Activated naive CD4-positive, alpha-beta T cell treated with anti-CD3 and anti-CD28 coated beads for 36 hours (primary cell): ENCODE measurements around the gene PRRC2A. TPM values are rescaled to one million over a fixed set of nuclear protein-coding genes. Genes with fewer than 3 reads are reported as not detected.

Experiments
- CTCF ChIA-PET: fragments of 350-600 bp; sonication (Branson Sonifier 250); formaldehyde crosslinking; loops from one replicate; lab custom pipeline; 2021; ENCODE audit warnings: antibody characterized with exemption; lab: Charles Lee
- DNase-seq: peaks from one replicate; pipeline ENCODE4 v3.0.0-alpha.2; 2020
- H3K27ac Mint-ChIP-seq: one replicate; pipeline ENCODE4 v1.8.0; 2021; ENCODE audit warnings: mild to moderate bottlenecking, mixed read lengths
- H3K27me3 Mint-ChIP-seq: one replicate; pipeline ENCODE4 v1.8.0; 2021; ENCODE audit warnings: low read depth, mixed read lengths
- H3K36me3 Mint-ChIP-seq: one replicate; pipeline ENCODE4 v1.8.0; 2021; ENCODE audit warnings: low read depth, mixed read lengths
- H3K4me1 Mint-ChIP-seq: one replicate; pipeline ENCODE4 v1.8.0; 2021; ENCODE audit warnings: low read depth, mixed read lengths
- H3K4me3 Mint-ChIP-seq: one replicate; pipeline ENCODE4 v1.8.0; 2021; ENCODE audit warnings: mild to moderate bottlenecking, moderate library complexity, mixed read lengths
- H3K9me3 Mint-ChIP-seq: one replicate; pipeline ENCODE4 v1.8.0; 2021; ENCODE audit warnings: mixed read lengths
- intact Hi-C: fragments of 100-400 bp; cut with micrococcal nuclease; formaldehyde crosslinking; loops from one replicate; pipeline ENCODE4 v1.15.1; 2023
- total RNA-seq, 2 experiments: library from RNA; stranded (reverse); gene quantifications; one replicate each; pipeline ENCODE4 v1.2.3, GENCODE V29; 2021

The PRRC2A gene
- total RNA-seq, 2 experiments from 2014 or later: 283 to 304 TPM

DNA sequence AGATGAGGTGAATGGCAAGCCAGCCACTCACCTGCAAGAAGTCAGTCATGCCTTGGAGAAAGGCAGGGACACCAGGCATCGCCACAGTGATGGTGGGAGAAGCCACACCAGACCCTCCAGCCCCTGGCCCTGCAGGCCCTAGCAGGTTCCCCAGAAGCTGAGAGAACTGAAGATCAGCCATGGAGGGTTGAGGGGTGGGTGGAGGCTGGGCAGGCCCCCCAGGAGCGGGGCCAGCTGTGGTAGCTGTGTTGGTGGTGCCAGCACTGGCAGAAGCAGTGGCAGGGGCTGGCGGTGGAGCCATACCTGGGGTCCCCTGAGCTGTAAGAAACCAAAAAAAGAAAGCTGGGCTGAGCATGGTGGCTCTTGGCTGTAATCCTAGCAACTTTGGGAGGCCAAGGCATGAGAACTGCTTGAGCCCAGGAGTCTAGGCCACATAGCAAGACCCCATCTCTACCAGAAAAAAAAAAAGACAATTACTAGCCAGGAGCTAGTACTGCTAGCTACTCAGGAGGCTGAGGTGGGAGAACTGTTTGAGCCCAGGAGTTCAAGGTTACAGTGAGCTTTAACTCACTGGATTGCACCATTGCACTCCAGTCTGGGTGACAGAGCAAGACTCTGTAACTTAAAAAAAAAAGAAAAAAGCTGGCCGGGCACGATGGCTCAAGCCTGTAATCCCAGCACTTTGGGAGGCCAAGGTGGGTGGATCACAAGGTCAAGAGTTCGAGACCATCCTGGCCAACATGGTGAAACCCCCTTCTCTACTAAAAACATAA is 22.5 kb downstream of the PRRC2A start:
- DNase-seq: no peak
- peak overlapping the region; percentile 60 for H3K27ac Mint-ChIP-seq
- intact Hi-C loops: no loop called here
- H3K9me3 Mint-ChIP-seq: no peaks in the 10 kb centered on the region
- peaks cover 26% of the 10 kb centered on the region for H3K36me3 Mint-ChIP-seq
- no peak overlapping the region for H3K4me3 Mint-ChIP-seq
- peaks cover 1% of the 10 kb centered on the region for H3K4me1 Mint-ChIP-seq
- CTCF ChIA-PET: interaction anchor here (0.7 kb wide), 1 partner anchor 297 kb away, joined by 3 read pairs; no protein-coding TSS in a partner anchor
- H3K27me3 Mint-ChIP-seq: no peaks in the 10 kb centered on the region

DNA sequence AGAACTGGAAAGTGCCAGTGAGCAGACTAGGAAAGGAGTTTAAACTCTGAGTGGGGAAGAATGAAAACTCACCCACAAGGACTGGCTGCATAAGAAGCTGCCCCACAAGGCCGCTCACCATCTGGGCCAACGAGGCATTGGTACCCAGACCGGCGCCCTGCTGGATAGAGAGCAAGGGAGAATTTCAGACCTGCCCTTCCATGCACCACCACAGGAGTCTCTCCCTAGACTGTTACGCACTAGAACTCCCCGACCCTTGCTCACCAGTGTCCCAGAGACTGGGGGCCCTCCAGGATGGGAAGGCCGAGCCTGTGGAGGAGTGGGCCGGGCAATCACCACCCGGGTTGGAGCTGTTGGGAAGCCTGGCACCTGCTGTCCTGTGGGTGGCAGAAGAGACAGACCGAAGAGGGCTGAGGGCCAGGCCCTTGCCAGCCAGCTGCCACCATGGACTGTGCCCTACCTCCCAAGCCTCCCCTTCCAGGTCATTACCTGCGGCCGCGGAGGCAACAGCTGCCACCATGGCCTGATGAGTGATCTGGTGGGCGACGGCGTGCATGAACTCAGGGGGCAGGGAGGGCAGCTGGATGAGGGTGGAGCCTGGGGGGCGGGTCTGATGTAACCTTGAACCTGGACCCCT is 23.4 kb downstream of the PRRC2A start:
- DNase-seq: no peak
- CTCF ChIA-PET: interaction anchor here (0.7 kb wide), 1 partner anchor 296 kb away, joined by 3 read pairs; no protein-coding TSS in a partner anchor
- peaks cover 28% of the 10 kb centered on the region for H3K36me3 Mint-ChIP-seq
- H3K4me1 Mint-ChIP-seq: peaks cover 1% of the 10 kb centered on the region
- H3K27ac Mint-ChIP-seq: no peak overlapping the region
- intact Hi-C loops: no loop called here
- H3K4me3 Mint-ChIP-seq: no peak overlapping the region
- no peaks in the 10 kb centered on the region for H3K9me3 Mint-ChIP-seq
- H3K27me3 Mint-ChIP-seq: no peaks in the 10 kb centered on the region

DNA sequence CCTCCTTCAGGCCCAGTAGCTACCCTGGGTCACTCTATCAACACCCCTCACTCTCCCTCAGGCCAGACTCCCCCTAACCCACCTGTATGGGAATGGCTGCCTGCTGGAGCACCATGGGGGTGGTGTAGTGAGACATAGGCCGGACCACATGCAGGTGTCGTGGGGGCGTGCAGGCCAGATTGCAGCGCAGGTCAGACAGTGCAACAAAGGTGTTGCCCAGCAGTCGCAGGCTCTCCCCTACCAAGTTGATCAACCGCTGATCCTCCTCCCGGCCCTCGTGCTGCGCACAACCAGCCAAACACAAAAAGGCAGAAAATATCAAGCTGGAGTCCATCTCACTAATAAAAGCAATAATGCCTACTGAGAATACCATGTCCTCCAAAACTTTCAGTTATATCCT is 24.8 kb downstream of the PRRC2A start:
- no peaks in the 10 kb centered on the region for H3K9me3 Mint-ChIP-seq
- H3K27me3 Mint-ChIP-seq: no peaks in the 10 kb centered on the region
- no peak overlapping the region for H3K27ac Mint-ChIP-seq
- intact Hi-C loops: no loop called here
- peaks cover 32% of the 10 kb centered on the region for H3K36me3 Mint-ChIP-seq
- H3K4me1 Mint-ChIP-seq: peaks cover 11% of the 10 kb centered on the region
- no peak for DNase-seq
- CTCF ChIA-PET: no interaction called here
- no peak overlapping the region for H3K4me3 Mint-ChIP-seq

DNA sequence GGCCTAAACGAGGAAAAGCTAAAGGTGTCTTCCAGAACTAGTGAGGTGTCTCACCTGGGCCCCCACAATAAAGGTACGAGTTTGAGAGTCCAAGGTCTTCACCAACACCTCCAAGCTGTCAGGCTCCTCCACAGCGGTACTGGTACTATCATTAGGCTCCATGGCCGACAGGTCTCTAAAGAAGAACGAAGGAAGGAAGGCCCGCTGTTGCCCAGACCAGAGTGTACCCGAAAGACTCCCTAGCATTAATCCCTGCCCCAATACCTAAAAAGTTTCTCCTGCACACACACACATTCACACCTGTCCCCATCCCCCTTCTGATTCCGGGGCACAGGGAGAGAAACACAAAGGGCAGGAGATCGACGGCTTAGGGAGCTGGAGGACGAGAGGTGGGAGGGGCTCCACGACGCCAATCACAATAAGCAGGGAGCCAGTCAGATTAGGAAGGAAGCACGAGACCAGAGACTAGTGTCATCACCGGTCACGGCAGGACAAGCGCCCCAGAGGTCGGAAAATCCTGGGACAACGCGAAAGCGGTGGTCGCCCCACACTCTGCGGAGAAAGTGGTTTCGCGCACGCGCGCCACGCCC is 31.2 kb downstream of the PRRC2A start:
- DNase-seq: peak; percentile 78
- Mint-ChIP-seq H3K9me3 (no peaks in the 10 kb centered on the region), H3K36me3 (peaks cover 20% of the 10 kb centered on the region), H3K4me1 (peaks cover 37% of the 10 kb centered on the region), H3K27me3 (no peaks in the 10 kb centered on the region), H3K4me3 (peak overlapping the region; percentile 96), H3K27ac (peak overlapping the region; percentile 98)
- CTCF ChIA-PET: interaction anchor here (1.2 to 2.4 kb wide), 4 partner anchors 12 to 180 kb away, joined by 3 to 7 read pairs (median 6); no protein-coding TSS in a partner anchor
- intact Hi-C loops: loop anchor here (1.0 to 2.0 kb wide), 9 partner anchors 9 to 212 kb away; partner anchors contain the start of genes ABHD16A, C6orf47, DDX39B and NFKBIL1

DNA sequence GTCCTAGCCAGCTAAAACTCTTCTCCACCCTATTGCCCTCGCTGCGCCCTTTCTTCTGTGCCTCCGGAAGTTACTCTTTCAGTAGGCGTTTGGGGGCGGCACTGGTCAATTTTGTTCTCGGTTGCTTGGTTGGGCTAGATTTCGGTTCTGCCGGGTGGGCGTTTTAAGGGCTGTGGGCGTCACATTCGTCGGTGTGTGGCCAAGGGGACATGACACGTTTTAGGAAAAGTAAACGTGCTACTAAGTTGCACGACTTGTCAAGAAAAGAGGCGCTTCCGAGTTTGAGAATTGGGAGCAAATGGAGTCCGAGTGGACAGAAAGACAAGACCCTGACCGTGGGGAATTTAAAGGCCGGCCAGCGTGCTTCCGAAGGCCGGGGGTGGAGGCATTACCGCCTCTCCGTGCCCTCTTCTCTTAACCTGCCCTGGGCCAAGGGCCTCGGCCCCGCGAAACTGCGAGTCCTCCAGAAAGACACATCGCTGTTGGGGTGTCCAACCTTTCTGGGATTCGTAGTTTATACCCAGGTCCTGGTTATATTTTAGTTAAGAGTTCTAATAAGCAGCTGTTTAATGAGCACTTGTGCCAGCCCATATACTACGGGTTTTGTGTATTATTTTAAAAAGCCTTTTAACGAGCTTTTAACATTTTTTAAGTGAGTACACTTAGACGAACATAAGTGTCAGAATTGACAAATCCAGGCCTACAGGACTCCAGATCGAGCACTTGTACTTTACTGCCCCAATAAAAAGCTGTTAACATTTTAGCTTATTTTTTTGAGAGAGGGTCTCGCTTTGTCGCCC is 32.6 kb downstream of the PRRC2A start:
- CTCF ChIA-PET: interaction anchor here (0.6 to 2.4 kb wide), 7 partner anchors 11 to 179 kb away, joined by 3 to 7 read pairs (median 4); partner anchors contain the start of genes ATP6V1G2 and GPANK1
- intact Hi-C loops: loop anchor here (1.0 to 2.0 kb wide), 9 partner anchors 7 to 210 kb away; partner anchors contain the start of genes ABHD16A, C6orf47, DDX39B and NFKBIL1
- Mint-ChIP-seq H3K9me3 (no peaks in the 10 kb centered on the region), H3K27ac (peak overlapping the region; percentile 98), H3K4me3 (peak overlapping the region; percentile 96), H3K27me3 (no peaks in the 10 kb centered on the region), H3K4me1 (peaks cover 44% of the 10 kb centered on the region), H3K36me3 (peaks cover 19% of the 10 kb centered on the region)
- DNase-seq: peak; percentile 92

DNA sequence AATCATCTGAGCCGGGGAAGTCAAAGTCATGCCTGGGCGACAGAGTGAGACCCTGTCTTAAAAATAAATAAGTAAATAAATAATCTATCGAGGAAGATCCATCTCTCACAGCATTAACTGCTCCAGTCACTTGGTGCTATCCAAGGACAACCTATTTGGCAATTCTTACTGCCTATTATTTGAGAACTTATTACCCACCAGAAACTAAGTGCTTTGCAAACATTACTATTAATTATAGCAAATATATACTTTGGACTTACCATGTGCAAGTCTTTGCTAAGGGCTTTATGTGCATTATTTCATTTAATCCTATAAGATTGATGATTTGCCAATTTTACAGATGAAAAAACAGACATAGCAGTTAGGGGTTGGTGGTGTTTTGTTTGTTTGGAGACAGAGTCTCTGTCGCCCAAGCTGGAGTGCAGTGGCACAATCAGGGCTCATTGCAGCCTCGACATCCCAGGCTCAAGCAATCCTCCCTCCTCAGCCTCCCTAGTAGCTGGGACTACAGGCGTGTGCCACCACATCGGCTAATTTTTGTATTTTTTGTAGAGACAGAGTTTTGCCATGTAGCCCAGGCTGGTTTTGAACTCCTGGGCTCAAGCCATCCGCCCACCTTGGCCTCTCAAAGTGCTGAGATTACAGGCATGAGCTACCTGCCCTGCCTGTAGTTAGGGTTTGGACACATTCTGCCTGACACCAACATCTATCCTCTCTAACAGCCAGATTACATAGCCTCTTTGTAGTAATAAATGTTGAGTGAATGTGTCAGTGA is 34.2 kb downstream of the PRRC2A start:
- Mint-ChIP-seq H3K4me1 (peaks cover 54% of the 10 kb centered on the region), H3K4me3 (no peak overlapping the region), H3K36me3 (peaks cover 13% of the 10 kb centered on the region), H3K27ac (peak overlapping the region; percentile 16), H3K27me3 (no peaks in the 10 kb centered on the region), H3K9me3 (no peaks in the 10 kb centered on the region)
- no peak for DNase-seq
- intact Hi-C loops: no loop called here
- CTCF ChIA-PET: interaction anchor here (0.8 to 1.7 kb wide), 3 partner anchors 109 to 163 kb away, joined by 3 to 5 read pairs (median 4); partner anchors contain the start of gene ATP6V1G2

DNA sequence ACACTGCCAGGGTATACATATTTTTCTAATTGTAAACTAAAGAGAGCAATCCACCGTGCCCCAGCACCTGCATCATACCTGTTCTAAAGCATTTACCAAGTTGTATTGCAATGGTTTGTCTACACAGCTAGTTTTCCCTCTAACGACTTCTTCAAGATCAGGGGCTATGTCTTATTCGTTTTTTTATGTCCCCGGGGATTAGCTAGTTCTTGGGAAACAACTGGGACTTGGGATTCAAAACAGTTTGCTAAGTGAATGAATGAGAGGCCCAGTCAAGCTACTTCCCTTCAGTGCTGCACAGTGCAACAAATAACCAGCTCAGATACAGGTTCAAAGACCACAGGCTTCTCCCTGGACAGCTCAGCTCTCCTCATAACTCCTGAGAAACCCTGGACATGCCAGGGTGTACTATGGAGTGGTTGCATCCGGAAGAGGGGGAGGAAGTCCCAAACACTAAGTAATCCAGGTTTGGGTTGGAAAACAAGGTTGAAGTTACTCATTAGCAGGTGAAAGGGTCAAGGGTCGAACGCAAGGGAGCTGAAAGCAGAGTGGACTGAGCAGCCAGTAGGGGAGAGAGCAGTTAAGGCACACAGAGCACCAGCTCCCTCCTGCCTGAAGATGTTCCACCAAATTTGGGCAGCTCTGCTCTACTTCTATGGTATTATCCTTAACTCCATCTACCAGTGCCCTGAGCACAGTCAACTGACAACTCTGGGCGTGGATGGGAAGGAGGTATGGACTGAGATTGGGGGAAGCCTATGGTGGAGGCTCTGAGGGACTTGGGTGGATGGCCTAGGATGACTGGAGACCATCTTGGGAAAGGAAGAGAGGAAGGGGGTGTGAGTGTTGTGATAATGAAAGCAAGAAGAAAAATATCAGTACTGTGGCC is 35.1 kb downstream of the PRRC2A start, which contains the start of gene APOM:
APOM (plus strand) TSS at position 546 of the 889 bp plus-strand sequence; CDS start at position 619, 73 bp downstream.
- no peak within 1 kb of the TSS for H3K4me3 Mint-ChIP-seq
- intact Hi-C loops: no loop called here
- CTCF ChIA-PET: interaction anchor here (0.5 kb wide), 1 partner anchor 38 kb away, joined by 3 read pairs; no protein-coding TSS in a partner anchor
- no peaks in the 10 kb centered on the region for H3K9me3 Mint-ChIP-seq
- H3K36me3 Mint-ChIP-seq: peaks cover 19% of the 10 kb centered on the region
- DNase-seq: no peak
- H3K27me3 Mint-ChIP-seq: no peaks in the 10 kb centered on the region
- H3K27ac Mint-ChIP-seq: peak within 1 kb of the TSS; percentile 34
- peaks cover 52% of the 10 kb centered on the region for H3K4me1 Mint-ChIP-seq

DNA sequence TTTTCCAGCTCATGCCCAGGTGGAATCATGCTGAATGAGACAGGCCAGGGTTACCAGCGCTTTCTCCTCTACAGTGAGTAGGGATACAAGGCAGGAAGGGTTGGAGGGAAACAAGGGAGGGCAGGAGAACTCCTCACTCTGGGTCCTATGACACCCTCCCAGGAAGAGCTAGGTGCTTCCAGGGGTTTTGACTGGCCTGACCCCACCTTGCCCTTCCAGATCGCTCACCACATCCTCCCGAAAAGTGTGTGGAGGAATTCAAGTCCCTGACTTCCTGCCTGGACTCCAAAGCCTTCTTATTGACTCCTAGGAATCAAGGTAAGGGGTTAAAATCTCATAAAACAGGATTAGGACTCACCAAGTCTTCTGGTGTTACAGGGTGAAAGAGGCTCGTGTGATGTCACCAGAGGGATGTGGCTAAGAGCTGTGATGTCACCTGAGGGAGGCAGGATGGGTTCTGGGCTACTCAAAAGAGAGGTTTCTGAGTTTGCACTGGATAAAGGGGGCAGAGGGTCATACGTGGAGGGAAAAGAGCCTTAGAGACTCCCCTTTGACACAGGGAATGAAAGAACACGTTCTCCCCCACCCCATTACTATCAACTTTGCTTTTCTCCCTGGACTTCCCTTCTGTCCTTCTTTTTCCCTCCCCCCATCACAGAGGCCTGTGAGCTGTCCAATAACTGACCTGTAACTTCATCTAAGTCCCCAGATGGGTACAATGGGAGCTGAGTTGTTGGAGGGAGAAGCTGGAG is 37.1 kb downstream of the PRRC2A start:
- Mint-ChIP-seq H3K36me3 (peaks cover 32% of the 10 kb centered on the region), H3K27me3 (no peaks in the 10 kb centered on the region), H3K4me3 (no peak overlapping the region), H3K9me3 (no peaks in the 10 kb centered on the region), H3K27ac (peak overlapping the region; percentile 67), H3K4me1 (peaks cover 55% of the 10 kb centered on the region)
- CTCF ChIA-PET: interaction anchor here (1.0 kb wide), 1 partner anchor 170 kb away, joined by 3 read pairs; the partner anchor contains the start of gene HSPA1B
- DNase-seq: peak; percentile 56
- intact Hi-C loops: no loop called here

DNA sequence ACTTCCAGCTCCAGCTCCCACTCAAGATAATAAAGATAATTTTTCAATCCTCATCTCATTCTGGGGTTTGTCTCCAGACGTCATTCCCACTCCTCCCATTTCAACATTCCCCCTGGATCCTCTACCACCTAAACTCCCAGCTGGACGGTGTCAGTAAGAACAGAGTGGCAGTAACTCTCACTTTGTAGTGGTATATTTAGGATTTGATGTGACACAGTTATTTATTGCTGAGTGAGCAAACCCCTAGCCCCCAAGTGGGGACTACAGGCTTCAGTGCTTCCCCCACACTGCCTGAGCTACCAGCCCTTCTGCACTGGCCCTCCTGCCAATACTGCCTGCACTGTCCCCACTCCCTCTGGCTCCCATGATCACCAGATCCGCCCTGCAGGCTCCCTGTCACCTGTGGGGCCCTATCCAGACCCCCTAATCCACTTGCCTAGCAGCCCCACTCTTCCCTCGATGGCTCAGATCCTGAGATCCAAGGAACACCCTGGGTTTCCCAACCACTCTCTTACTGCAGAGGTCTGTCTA is 37.7 kb downstream of the PRRC2A start:
- no peak overlapping the region for H3K4me3 Mint-ChIP-seq
- H3K4me1 Mint-ChIP-seq: peaks cover 60% of the 10 kb centered on the region
- H3K36me3 Mint-ChIP-seq: peaks cover 34% of the 10 kb centered on the region
- peak overlapping the region; percentile 67 for H3K27ac Mint-ChIP-seq
- no peaks in the 10 kb centered on the region for H3K27me3 Mint-ChIP-seq
- CTCF ChIA-PET: interaction anchor here (1.0 kb wide), 1 partner anchor 169 kb away, joined by 3 read pairs; the partner anchor contains the start of gene HSPA1B
- no peaks in the 10 kb centered on the region for H3K9me3 Mint-ChIP-seq
- DNase-seq: no peak
- intact Hi-C loops: no loop called here
